Neutrophil (primary cell): Measurements from ENCODE around the gene BIN1.
"Not testable (repeated sequence)": the region's sequence is repeated elsewhere in the genome, so short reads cannot be mapped to it uniquely, and the experiment has no call there.

ENCODE experiments used
- H3K27ac ChIP-seq: fragments of 200-600 bp; sonication (generic); 2 replicates; pipeline ENCODE4 v1.5.1; 2016; ENCODE audit warnings: mild to moderate bottlenecking, moderate library complexity
- H3K27me3 ChIP-seq: fragments of 200-600 bp; sonication (generic); 2 replicates; pipeline ENCODE4 v1.6.0; 2016; ENCODE audit warnings: mild to moderate bottlenecking
- H3K36me3 ChIP-seq: fragments of 200-600 bp; sonication (generic); 2 replicates; pipeline ENCODE4 v1.5.1; 2017
- H3K4me1 ChIP-seq, 2 experiments: fragments of 200-600 bp in 1 of 2; sonication (generic) in 1 of 2; 1 replicate in 1 of 2; 2 replicates in 1 of 2; pipeline versions ENCODE4 v1.5.1 to v1.6.1; 2013 to 2016; ENCODE audit warnings: low read depth in 1 of 2, low read length in 1 of 2, mild to moderate bottlenecking in 1 of 2, moderate library complexity in 1 of 2; ENCODE audit not compliant: control insufficient read depth in 1 of 2, insufficient read depth in 1 of 2
- H3K4me3 ChIP-seq, 2 experiments: fragments of 200-600 bp in 1 of 2; sonication (generic) in 1 of 2; 1 replicate in 1 of 2; 2 replicates in 1 of 2; pipeline ENCODE4 v1.5.1; 2013 to 2016; ENCODE audit warnings: low read depth in 1 of 2, low read length in 1 of 2, mild to moderate bottlenecking in 1 of 2, moderate library complexity in 1 of 2
- H3K9me3 ChIP-seq: fragments of 200-600 bp; sonication (generic); 2 replicates; pipeline ENCODE4 v1.5.1; 2016
- TF ChIP-seq, protein P1 (sequence below): fragments of 200-600 bp; sonication (generic); IDR thresholded peaks from 2 replicates; pipeline ENCODE4 v1.5.1; 2016; ENCODE audit warnings: antibody characterized with exemption

BIN1 gene

DNA sequence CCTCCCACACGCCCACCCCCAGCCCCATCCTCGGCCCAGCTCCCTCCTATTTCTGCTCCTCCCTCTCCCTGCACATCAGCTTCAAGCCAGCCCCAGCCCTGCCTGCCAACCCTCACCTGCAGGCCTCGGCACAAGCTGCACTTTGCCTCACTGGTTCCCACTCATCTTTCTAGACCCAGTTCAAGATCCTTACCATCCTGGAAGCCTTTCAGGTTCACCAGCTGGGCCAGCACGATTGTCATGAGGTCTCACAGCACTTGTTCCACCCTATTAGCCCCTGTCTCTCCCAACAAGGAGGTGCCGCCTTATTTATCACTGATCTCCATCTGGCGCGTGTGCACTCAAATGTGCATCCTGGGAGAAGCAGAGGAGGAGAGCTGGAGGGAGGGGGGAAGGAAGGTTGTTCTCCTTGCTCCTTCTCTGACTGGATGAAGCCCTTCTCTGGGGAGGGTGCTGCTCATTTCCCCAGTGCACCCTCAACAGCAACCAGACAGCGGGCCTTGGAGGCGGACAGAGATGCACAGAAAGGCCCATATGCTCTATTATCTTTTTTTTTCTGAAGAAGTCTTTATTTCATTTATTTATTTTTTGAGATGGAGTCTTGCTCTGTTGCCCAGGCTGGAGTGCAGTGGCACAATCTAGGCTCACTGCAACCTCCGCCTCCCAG is 15.5 kb upstream of the BIN1 start:
- TF ChIP-seq, protein P1, sequence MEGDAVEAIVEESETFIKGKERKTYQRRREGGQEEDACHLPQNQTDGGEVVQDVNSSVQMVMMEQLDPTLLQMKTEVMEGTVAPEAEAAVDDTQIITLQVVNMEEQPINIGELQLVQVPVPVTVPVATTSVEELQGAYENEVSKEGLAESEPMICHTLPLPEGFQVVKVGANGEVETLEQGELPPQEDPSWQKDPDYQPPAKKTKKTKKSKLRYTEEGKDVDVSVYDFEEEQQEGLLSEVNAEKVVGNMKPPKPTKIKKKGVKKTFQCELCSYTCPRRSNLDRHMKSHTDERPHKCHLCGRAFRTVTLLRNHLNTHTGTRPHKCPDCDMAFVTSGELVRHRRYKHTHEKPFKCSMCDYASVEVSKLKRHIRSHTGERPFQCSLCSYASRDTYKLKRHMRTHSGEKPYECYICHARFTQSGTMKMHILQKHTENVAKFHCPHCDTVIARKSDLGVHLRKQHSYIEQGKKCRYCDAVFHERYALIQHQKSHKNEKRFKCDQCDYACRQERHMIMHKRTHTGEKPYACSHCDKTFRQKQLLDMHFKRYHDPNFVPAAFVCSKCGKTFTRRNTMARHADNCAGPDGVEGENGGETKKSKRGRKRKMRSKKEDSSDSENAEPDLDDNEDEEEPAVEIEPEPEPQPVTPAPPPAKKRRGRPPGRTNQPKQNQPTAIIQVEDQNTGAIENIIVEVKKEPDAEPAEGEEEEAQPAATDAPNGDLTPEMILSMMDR, result no peak

DNA sequence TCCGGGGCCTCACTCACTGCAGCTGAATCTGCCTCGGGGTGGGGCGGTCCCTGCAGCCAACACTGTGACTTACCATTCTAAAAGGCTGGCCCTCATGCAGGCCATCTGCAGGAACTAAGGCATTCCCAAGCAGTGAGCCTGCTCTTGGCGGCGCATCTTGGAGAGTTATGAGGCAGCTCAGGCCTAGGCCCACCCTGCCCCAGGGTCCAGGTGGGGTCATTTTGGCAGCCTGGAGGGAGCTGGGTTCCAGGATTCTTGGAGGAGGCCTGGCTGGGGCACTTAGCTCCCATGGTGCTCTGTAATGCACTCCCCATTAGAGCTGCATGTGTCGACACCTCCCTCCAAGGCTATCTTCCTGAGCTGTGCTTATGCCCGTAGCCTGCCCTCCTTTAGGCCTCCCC is 14.8 kb upstream of the BIN1 start:
- no peak overlapping the region for H3K27ac ChIP-seq

More for the DNA sequence above, 15.5 kb upstream of the BIN1 start:
- Histone ChIP-seq H3K9me3 (no peaks in the 10 kb centered on the region), H3K27me3 (no peaks in the 10 kb centered on the region), H3K27ac (no peak overlapping the region), H3K36me3 (no peaks in the 10 kb centered on the region), H3K4me3 (no peak overlapping the region), H3K4me1 (no peaks in the 10 kb centered on the region)

DNA sequence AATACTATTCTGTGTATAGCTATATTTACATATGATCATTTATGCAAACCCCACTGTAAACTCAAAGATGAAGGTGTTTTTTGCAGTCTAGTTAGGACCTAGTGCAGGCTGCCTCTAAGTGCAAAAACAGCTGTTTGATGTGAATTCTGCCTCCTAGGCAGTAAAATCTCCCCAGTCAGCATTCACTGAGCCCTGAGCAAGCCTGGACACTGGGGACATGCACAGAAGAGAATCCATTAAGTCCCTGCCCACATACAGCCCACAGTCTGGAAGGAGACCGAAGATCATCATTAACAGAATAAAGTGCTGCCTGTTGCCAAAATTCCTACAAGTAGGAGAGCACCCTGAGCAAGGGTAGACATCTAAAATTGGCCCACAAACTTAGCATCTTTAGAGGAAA is 14.4 kb upstream of the BIN1 start:
- Histone ChIP-seq H3K27me3 (no peaks in the 10 kb centered on the region), H3K27ac (no peak overlapping the region), H3K4me1 (no peaks in the 10 kb centered on the region), H3K9me3 (no peaks in the 10 kb centered on the region), H3K36me3 (no peaks in the 10 kb centered on the region), H3K4me3 (no peak overlapping the region)
- TF ChIP-seq, protein P1, result no peak

More for the DNA sequence above, 14.8 kb upstream of the BIN1 start:
- Histone ChIP-seq H3K36me3 (no peaks in the 10 kb centered on the region), H3K4me1 (no peaks in the 10 kb centered on the region), H3K27me3 (no peaks in the 10 kb centered on the region), H3K9me3 (no peaks in the 10 kb centered on the region), H3K4me3 (no peak overlapping the region)
- TF ChIP-seq, protein P1, result no peak

DNA sequence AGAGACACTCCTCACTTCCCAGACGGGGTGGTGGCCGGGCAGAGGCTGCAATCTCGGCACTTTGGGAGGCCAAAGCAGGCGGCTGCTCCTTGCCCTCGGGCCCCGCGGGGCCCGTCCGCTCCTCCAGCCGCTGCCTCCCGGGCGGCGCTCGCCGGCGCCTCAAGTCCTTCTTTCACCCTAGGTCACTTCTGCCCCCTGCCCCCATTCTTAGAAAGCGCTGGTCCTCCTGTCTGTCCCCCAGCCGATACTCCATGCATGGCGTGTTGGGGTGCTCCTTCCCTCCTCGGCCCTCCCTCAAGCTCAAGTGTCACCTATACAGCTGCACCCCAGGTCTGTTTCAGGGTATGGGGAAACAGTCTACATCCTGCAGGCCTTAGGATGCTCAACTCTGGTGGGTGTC is 13.5 kb upstream of the BIN1 start:
- H3K27me3 ChIP-seq, H3K4me3 ChIP-seq, H3K36me3 ChIP-seq, H3K9me3 ChIP-seq, H3K4me1 ChIP-seq, H3K27ac ChIP-seq: not testable (repeated sequence)

DNA sequence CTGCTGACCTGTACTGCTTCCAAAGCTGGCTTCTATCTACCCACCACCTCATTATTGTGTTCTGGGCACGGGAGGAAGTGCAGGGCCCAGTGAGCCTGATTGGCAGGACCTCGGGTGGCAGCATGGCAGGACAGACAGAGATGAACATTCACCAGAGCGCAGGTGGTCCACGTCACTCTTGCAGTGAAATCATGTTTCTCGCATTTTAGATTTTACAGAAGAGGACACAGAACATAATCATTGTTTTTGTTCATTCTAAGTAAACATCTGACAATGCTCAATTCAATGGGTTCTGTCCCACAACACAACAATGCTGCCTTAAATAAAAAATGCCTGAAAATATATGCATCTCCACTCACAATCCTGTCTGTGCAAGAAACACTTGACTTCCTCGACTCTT is 11.5 kb upstream of the BIN1 start:
- TF ChIP-seq, protein P1, result no peak

DNA sequence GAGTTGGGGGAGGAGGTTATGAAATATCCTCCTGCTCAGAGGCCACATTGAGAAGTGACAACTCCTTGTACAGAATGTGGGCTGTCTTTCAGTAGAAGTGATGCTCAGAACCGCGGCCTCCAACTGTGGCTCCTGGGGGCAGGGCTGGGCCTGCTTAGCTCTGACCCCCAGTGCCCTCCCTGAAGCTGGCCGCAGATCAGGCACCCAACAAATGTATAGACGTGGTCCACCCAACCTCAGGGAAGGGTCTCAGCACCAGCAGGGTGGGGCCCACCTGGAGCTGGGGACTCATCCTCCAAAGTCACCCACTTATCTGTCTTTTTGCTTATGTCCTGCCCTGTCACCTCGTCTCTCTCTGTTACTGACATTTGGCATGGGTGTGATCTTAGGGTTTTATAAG is 11.1 kb upstream of the BIN1 start:
- Histone ChIP-seq H3K4me1 (no peaks in the 10 kb centered on the region), H3K36me3 (no peaks in the 10 kb centered on the region), H3K4me3 (no peak overlapping the region), H3K27me3 (peaks cover 6% of the 10 kb centered on the region), H3K9me3 (no peaks in the 10 kb centered on the region), H3K27ac (no peak overlapping the region)
- TF ChIP-seq, protein P1, result no peak

More for the DNA sequence above, 11.5 kb upstream of the BIN1 start:
- Histone ChIP-seq H3K9me3 (no peaks in the 10 kb centered on the region), H3K27ac (no peak overlapping the region), H3K36me3 (no peaks in the 10 kb centered on the region), H3K4me1 (no peaks in the 10 kb centered on the region), H3K27me3 (peaks cover 1% of the 10 kb centered on the region), H3K4me3 (no peak overlapping the region)
